ENCODE data around the gene CYP2J2.
"Not testable (repeated sequence)": the region's sequence is repeated elsewhere in the genome, so short reads cannot be mapped to it uniquely, and the experiment has no call there.

The CYP2J2 gene

GRCh38 chr1:59917026-59917784 lies 9.4 kb downstream of the CYP2J2 start:
- DNase-seq: no peak

GRCh38 chr1:59915516-59915915 lies 11.1 kb downstream of the CYP2J2 start:
- DNase-seq: no peak

GRCh38 chr1:59914791-59915286 lies 11.7 kb downstream of the CYP2J2 start:
- not testable (repeated sequence) for DNase-seq

- DNase-seq: no peak
Measured at GRCh38 chr1:59908682-59909081, 17.9 kb downstream of the CYP2J2 start.

- DNase-seq: no peak
Measured at GRCh38 chr1:59908084-59908483, 18.5 kb downstream of the CYP2J2 start.

GRCh38 chr1:59906931-59907330 lies 19.6 kb downstream of the CYP2J2 start:
- DNase-seq: no peak

GRCh38 chr1:59903141-59903754 lies 23.3 kb downstream of the CYP2J2 start:
- no peak for DNase-seq

GRCh38 chr1:59901770-59902388 lies 24.7 kb downstream of the CYP2J2 start:
- no peak for DNase-seq

- DNase-seq: no peak
Measured at GRCh38 chr1:59900640-59901039, 25.9 kb downstream of the CYP2J2 start.

GRCh38 chr1:59898927-59899326 lies 27.6 kb downstream of the CYP2J2 start:
- DNase-seq: no peak

GRCh38 chr1:59897165-59897564 lies 29.4 kb downstream of the CYP2J2 start:
- no peak for DNase-seq

GRCh38 chr1:59892841-59893811 lies 33.4 kb downstream of the CYP2J2 start:
- no peak for DNase-seq

- DNase-seq: no peak
Measured at GRCh38 chr1:59885160-59885832, 41.3 kb downstream of the CYP2J2 start.

- no peak for DNase-seq
Measured at GRCh38 chr1:59880735-59881134, 45.8 kb downstream of the CYP2J2 start.

- DNase-seq: no peak
Measured at GRCh38 chr1:59879996-59880505, 46.5 kb downstream of the CYP2J2 start.

- no peak for DNase-seq
Measured at GRCh38 chr1:59879574-59879973, 47.0 kb downstream of the CYP2J2 start.

- DNase-seq: no peak
Measured at GRCh38 chr1:59878370-59878769, 48.2 kb downstream of the CYP2J2 start.

- DNase-seq: no peak
Measured at GRCh38 chr1:59877108-59877682, 49.4 kb downstream of the CYP2J2 start.

GRCh38 chr1:59871746-59872145 lies 54.8 kb downstream of the CYP2J2 start:
- no peak for DNase-seq

GRCh38 chr1:59866462-59866861 lies 60.1 kb downstream of the CYP2J2 start:
- DNase-seq: no peak

GRCh38 chr1:59857679-59858354 lies 68.8 kb downstream of the CYP2J2 start:
- DNase-seq: no peak

Data from NCI-H2081 treated with DMSO at 0.1 percent for 48 hours (cell line).